Measurements from ENCODE around the gene KIAA0513. TPM values are rescaled to one million over a fixed set of nuclear protein-coding genes. Genes with fewer than 3 reads are reported as not detected.

KIAA0513 gene
- total RNA-seq, 4 donors from 2014 or later = 6.9 to 13.8 (median 8.1) TPM

DNA sequence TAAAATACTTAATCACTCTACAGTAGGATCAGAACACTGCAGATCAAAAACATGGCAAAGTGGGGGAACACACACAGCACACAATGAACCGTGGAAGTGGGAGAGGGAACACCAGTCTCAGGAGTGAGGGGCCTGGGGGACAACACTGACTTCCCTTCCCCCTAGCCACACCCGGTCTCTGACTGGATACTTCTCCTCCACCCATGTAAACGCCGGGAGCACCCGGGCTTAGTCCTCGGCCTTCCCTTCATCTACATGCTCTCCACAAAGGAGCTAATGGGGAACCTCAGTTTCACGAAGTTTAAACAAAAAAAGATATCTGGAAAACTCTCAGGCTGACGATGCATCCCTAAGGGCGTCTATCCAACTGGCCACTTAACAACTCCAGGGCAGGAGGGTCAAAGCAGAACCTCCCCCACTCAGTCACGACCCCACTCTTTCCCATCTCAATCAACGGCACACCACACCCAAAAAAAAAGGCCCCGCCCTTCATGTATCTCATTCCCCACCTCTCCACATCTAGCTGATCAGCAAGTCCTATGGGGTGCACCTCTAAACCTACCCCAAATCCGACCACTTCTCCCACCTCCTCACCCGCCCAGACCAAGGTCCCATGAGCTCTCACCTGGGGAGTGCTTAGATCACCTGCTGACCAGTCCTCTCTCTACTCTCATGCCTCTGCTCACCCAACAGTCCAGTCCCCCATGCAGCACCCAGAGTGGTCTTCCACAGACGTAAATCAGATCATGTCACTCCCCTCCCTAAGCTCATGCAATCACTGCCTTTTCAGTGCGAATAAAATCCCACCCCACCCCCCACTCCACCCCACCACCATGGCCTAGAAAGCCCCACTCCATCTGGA, 23.6 kb upstream of the KIAA0513 start:
- H3K36me3 ChIP-seq = peaks cover 0 to 12% (median 0%) of the 10 kb centered on the region in 3 donors
- 51% methylated on average over 16 of the region's 16 CpGs for WGBS, 2 donors
- H3K27ac ChIP-seq = peak overlapping the region; percentile 74 to 88 (median 84)
- no peak for DNase-seq (ENCODE audit: low spot score in 2 of 2)
- H3K27me3 ChIP-seq = no peaks in the 10 kb centered on the region
- TF ChIP-seq, protein P1, sequence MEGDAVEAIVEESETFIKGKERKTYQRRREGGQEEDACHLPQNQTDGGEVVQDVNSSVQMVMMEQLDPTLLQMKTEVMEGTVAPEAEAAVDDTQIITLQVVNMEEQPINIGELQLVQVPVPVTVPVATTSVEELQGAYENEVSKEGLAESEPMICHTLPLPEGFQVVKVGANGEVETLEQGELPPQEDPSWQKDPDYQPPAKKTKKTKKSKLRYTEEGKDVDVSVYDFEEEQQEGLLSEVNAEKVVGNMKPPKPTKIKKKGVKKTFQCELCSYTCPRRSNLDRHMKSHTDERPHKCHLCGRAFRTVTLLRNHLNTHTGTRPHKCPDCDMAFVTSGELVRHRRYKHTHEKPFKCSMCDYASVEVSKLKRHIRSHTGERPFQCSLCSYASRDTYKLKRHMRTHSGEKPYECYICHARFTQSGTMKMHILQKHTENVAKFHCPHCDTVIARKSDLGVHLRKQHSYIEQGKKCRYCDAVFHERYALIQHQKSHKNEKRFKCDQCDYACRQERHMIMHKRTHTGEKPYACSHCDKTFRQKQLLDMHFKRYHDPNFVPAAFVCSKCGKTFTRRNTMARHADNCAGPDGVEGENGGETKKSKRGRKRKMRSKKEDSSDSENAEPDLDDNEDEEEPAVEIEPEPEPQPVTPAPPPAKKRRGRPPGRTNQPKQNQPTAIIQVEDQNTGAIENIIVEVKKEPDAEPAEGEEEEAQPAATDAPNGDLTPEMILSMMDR (IDR thresholded peaks at IDR 0.05) = no peak
- TF ChIP-seq EP300 (IDR thresholded peaks at IDR 0.05) (no peak), POLR2A (IDR thresholded peaks at IDR 0.05) (no peak)
- H3K9me3 ChIP-seq = no peaks in the 10 kb centered on the region
- peaks cover 0 to 100% (median 58%) of the 10 kb centered on the region in 4 donors for H3K4me1 ChIP-seq
- no peak overlapping the region for H3K4me3 ChIP-seq

DNA sequence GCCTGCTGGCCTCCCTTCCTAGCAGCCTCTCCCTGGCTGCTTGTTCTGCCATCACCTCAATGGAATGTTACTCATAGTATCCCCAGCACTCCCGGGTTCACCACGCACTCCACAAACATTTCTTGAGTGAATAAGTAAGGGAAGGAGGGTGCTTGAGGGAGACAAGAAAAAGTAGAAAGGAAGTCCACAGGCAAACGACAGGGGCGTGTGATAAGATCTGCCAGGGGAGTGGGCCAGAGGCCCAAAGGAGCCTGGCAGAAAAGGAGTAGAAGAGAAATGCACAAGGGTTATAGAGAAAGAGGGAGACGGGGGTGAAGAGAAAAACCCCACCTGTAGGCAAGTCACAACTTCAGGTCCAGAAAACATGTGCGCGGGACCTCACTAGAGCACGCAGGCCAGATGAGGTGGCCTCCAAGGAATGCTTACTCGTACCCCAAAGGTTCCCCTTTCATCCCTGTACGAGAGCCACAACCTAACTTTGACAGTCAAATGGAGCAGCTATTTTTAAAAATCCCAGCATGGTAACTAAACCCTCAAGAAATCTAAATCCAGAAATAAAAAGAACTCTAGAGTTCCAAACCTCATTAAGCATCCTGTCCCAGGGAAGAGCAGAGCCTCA, 22.9 kb upstream of the KIAA0513 start:
- H3K4me3 ChIP-seq = no peak overlapping the region
- no peak for DNase-seq (ENCODE audit: low spot score in 2 of 2)
- peaks cover 0 to 10% (median 0%) of the 10 kb centered on the region in 3 donors for H3K36me3 ChIP-seq
- peaks cover 0 to 99% (median 58%) of the 10 kb centered on the region in 4 donors for H3K4me1 ChIP-seq
- TF ChIP-seq, protein P1 (IDR thresholded peaks at IDR 0.05) = no peak
- 48% methylated on average over 10 of the region's 10 CpGs for WGBS, 2 donors
- H3K27me3 ChIP-seq = no peaks in the 10 kb centered on the region
- no peaks in the 10 kb centered on the region for H3K9me3 ChIP-seq
- peak overlapping the region; percentile 74 to 88 (median 84) for H3K27ac ChIP-seq

DNA sequence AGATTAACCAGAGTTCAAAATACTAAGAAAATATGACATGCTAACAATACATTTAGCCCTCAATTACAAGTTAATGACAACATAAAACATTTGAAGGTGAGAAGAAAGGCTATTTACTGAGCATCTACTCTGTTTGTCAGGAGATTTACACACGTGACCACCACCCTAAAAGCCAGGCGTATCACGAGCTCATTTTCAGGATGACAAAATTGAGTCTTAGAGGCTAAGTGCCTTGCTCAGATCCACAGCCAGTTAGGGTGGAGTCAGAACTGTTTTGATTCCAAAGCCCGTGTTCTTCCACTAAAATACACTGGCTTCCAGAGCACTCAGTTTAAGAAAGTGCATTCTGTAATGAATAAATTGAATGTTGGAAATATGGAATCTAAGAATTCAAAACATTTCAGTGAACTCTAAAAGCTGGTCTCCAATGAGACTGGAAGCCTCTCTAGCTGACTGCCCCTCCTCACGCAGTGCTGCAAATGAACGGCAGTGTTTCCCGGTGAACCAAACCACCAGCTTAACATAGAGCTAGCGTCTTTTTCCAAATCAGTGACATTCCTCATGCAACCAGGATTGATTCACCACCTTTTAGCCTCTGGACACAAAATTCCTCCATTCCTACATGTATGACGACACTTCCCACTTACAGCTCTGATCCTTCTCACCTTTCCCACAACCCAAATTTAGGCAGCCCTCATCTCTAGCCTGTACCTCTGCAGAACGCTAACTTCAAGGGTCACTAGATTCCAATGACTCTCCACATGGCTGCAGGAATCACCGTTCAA, 22.1 kb upstream of the KIAA0513 start:
- 23 to 26% methylated on average over 11 of the region's 11 CpGs for WGBS, 2 donors

DNA sequence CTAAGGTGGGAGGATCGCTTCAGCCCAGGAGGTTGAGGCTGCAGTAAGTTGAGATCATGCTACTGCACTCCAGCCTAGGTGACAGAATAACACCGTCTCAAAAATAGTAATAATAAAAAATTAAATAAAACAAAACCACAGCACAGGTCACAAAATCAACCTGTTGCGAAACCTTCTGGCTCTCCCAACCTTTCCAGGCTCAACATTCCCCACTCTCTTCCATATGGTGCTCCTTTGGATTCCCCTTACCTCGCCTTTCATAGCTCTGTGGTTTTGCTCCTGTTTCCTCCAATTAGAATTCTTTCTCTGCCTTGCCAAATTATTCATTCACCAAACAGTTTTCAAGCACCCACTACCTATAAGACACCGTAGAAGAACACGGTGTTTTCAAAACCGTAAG, 21.0 kb upstream of the KIAA0513 start:
- Histone ChIP-seq H3K27me3 (no peaks in the 10 kb centered on the region), H3K9me3 (no peaks in the 10 kb centered on the region), H3K4me3 (no peak overlapping the region), H3K36me3 (peaks cover 0 to 5% (median 0%) of the 10 kb centered on the region in 3 donors), H3K4me1 (peaks cover 0 to 89% (median 59%) of the 10 kb centered on the region in 4 donors), H3K27ac (peak overlapping the region in 2 of 4 donors; percentile 87 to 88)
- no peak for DNase-seq (ENCODE audit: low spot score in 2 of 2)
- no peak for TF ChIP-seq POLR2A (IDR thresholded peaks at IDR 0.05)
- TF ChIP-seq, protein P1 (IDR thresholded peaks at IDR 0.05) = no peak
- no peak for TF ChIP-seq EP300 (IDR thresholded peaks at IDR 0.05)
- WGBS, 2 donors = 90 to 91% methylated on average over 7 of the region's 7 CpGs

More for the DNA sequence above, 22.1 kb upstream of the KIAA0513 start:
- Histone ChIP-seq H3K36me3 (peaks cover 0 to 5% (median 0%) of the 10 kb centered on the region in 3 donors), H3K27ac (peak overlapping the region; percentile 74 to 88 (median 84)), H3K27me3 (no peaks in the 10 kb centered on the region), H3K4me3 (peak overlapping the region in 2 of 4 donors; percentile 2 to 7), H3K4me1 (peaks cover 0 to 99% (median 63%) of the 10 kb centered on the region in 4 donors), H3K9me3 (no peaks in the 10 kb centered on the region)
- TF ChIP-seq, protein P1 (IDR thresholded peaks at IDR 0.05) = no peak
- peak in 1 of 2 donors; percentile 17 for TF ChIP-seq POLR2A (IDR thresholded peaks at IDR 0.05)
- peak in 1 of 2 donors; percentile 67 for TF ChIP-seq EP300 (IDR thresholded peaks at IDR 0.05)
- DNase-seq (ENCODE audit: low spot score in 2 of 2) = peak in 1 of 2 donors; percentile 67

Data from tibial nerve (tissue), 4 donors.